OCI-LY7 (cell line): Measurements from ENCODE around the gene LACRT. TPM values are rescaled to one million over a fixed set of nuclear protein-coding genes. Genes with fewer than 3 reads are reported as not detected.

Source experiments
- Bru-seq: library from RNA; stranded (reverse); fragments of 400-500 nt; gene quantifications from one replicate; lab custom pipeline; 2021; lab: Mats Ljungman, UMichigan
- BruChase-seq, 2 experiments: library from RNA; stranded (reverse); fragments of 400-500 nt; gene quantifications; one replicate each; lab custom pipeline; 2021; lab: Mats Ljungman, UMichigan
- BruUV-seq: library from RNA; stranded (reverse); fragments of 400-500 nt; replicated peaks from 2 replicates; lab custom pipeline; 2021; lab: Mats Ljungman, UMichigan
- CTCF ChIA-PET: fragments of 300-600 bp; sonication (Branson Sonifier 250); formaldehyde crosslinking; loops from one replicate; lab custom pipeline; 2022; ENCODE audit warnings: antibody characterized with exemption; ENCODE audit not compliant: unreplicated experiment; lab: Charles Lee
- POLR2A ChIA-PET: fragments of 300-600 bp; sonication (Branson Sonifier 250); formaldehyde crosslinking; loops from one replicate; lab custom pipeline; 2022; ENCODE audit warnings: antibody characterized with exemption; lab: Charles Lee
- DNase-seq: peaks from one replicate; pipeline ENCODE4 v3.0.0-alpha.2; 2015; ENCODE audit warnings: low spot score
- H2AFZ ChIP-seq: fragments of 200-600 bp; sonication (generic), shearing (Covaris generic); 2 replicates; pipeline ENCODE4 v1.6.1; 2014; ENCODE audit warnings: mild to moderate bottlenecking, antibody characterized with exemption, low read length, moderate library complexity
- H3K27ac ChIP-seq: fragments of 200-600 bp; sonication (generic); 2 replicates; pipeline ENCODE4 v1.5.1; 2014; ENCODE audit warnings: mixed run types, low read depth, mild to moderate bottlenecking, moderate library complexity, low read length, inconsistent platforms; ENCODE audit not compliant: poor library complexity, severe bottlenecking
- H3K36me3 ChIP-seq: fragments of 200-600 bp; sonication (generic); 2 replicates; pipeline ENCODE4 v1.6.1; 2014; ENCODE audit warnings: mild to moderate bottlenecking, antibody characterized with exemption, low read length, moderate library complexity, mixed read lengths; ENCODE audit not compliant: insufficient read depth
- H3K4me1 ChIP-seq: fragments of 200-600 bp; sonication (generic); 2 replicates; pipeline ENCODE4 v1.5.1; 2014; ENCODE audit warnings: mild to moderate bottlenecking, low read length; ENCODE audit not compliant: insufficient read depth, poor library complexity, severe bottlenecking
- H3K4me2 ChIP-seq: fragments of 200-600 bp; sonication (generic); 2 replicates; pipeline ENCODE4 v1.6.1; 2014; ENCODE audit warnings: mild to moderate bottlenecking, low read length
- H3K4me3 ChIP-seq: fragments of 200-600 bp; sonication (generic); 2 replicates; pipeline ENCODE4 v1.5.1; 2014; ENCODE audit warnings: mild to moderate bottlenecking, low read depth, low read length; ENCODE audit not compliant: poor library complexity, severe bottlenecking
- H3K79me2 ChIP-seq: fragments of 200-600 bp; sonication (generic); 2 replicates; pipeline ENCODE4 v1.6.1; 2016; ENCODE audit warnings: low read depth, mild to moderate bottlenecking, low read length, moderate library complexity, mixed read lengths; ENCODE audit not compliant: insufficient read depth
- H3K9me2 ChIP-seq: fragments of 200-600 bp; sonication (generic); 2 replicates; pipeline ENCODE4 v1.6.1; 2016; ENCODE audit warnings: mild to moderate bottlenecking, low read length, mixed read lengths; ENCODE audit not compliant: insufficient read depth
- H3K9me3 ChIP-seq: fragments of 200-600 bp; sonication (generic); 2 replicates; pipeline ENCODE4 v1.6.1; 2014; ENCODE audit warnings: mild to moderate bottlenecking, mixed run types, low read length, mixed read lengths
- H4K20me1 ChIP-seq: fragments of 200-600 bp; sonication (generic); 2 replicates; pipeline ENCODE4 v1.6.1; 2014; ENCODE audit warnings: mild to moderate bottlenecking, antibody characterized with exemption, low read length, moderate library complexity, mixed read lengths; ENCODE audit not compliant: insufficient read depth
- EZH2phosphoT487 ChIP-seq: fragments of 200-600 bp; sonication (generic); IDR thresholded peaks from 2 replicates; pipeline ENCODE4 v1.6.1; 2018; ENCODE audit warnings: low read depth, borderline replicate concordance, mild to moderate bottlenecking, mixed run types, antibody characterized with exemption, low read length, moderate library complexity, mixed read lengths
- intact Hi-C: fragments of 100-400 bp; cut with micrococcal nuclease; formaldehyde crosslinking; loops from one replicate; pipeline ENCODE4 v1.10.0; 2022; ENCODE audit not compliant: unreplicated experiment
- long read RNA-seq: library from polyadenylated mRNA; stranded (forward); transcript quantifications from one replicate; pipeline ENCODE4 v2.0.0, GENCODE V29; 2022
- total RNA-seq, 2 experiments: library from RNA; depleted of rRNA in 1 of 2; stranded (reverse); fragments of >200 nt in 1 of 2; shearing (Covaris generic) in 1 of 2; gene quantifications; 2 replicates each; pipeline ENCODE4 v1.2.3, GENCODE V29; 2014 to 2022
- TF ChIP-seq, protein P1 (sequence below): fragments of 200-600 bp; sonication (generic); conservative IDR thresholded peaks from 2 replicates; pipeline ENCODE4 v1.5.1; 2014; ENCODE audit warnings: mild to moderate bottlenecking, antibody characterized with exemption, low read length, moderate library complexity, mixed read lengths

Gene LACRT, protein sequence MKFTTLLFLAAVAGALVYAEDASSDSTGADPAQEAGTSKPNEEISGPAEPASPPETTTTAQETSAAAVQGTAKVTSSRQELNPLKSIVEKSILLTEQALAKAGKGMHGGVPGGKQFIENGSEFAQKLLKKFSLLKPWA
- total RNA-seq (2014; rRNA removed; shearing (Covaris generic)) = not detected in 2 replicates
- not detected in 2 replicates for total RNA-seq (2022)
- Bru-seq, nascent RNA = not detected
- not detected for BruChase-seq, experiment 1, labeled RNA remaining after a 6-hour chase
- not detected for BruChase-seq, experiment 2, labeled RNA remaining after a 2-hour chase
- long read RNA-seq = 0 reads

DNA sequence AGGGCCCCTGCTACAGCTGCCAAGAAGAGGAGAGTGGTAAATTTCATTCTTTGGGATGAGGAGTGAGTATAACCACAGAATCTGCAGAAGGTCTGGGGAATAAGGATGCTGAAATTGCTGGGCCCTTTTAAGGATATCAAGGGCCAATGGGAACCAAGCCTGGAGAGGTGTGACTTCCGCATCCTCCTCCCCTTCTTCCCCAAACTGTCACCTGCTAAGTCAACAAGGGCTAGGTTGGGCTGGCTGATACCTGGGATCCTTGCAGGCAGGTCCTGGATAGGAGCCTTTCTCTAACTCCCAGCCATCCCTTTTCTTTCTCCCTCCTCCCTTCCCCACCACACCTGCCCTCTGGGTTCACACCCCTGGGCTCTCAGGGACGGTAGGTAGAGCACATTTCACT, at the start of gene LACRT:
Gene LACRT (minus strand): TSS at position 101 of the 400 bp plus-strand sequence. CDS start 54 bp downstream, at position 47.
- intact Hi-C loops = no loop called here
- no TSS peak for BruUV-seq
- no peak within 1 kb of the TSS for H3K27ac ChIP-seq
- no peaks in the 10 kb centered on the region for H3K36me3 ChIP-seq
- no peaks in the 10 kb centered on the region for H3K9me3 ChIP-seq
- no peak for DNase-seq
- H3K4me2 ChIP-seq = no peak within 1 kb of the TSS
- H3K79me2 ChIP-seq = no peaks in the 10 kb centered on the region
- H2AFZ ChIP-seq = no peak within 1 kb of the TSS
- H3K4me3 ChIP-seq = no peak within 1 kb of the TSS
- ChIA-PET POLR2A (interaction anchor here (0.7 kb wide), 1 partner anchor 410 kb away, joined by 3 read pairs; no protein-coding TSS in a partner anchor), CTCF (no interaction called here)
- H3K9me2 ChIP-seq = no peaks in the 10 kb centered on the region
- no peaks in the 10 kb centered on the region for H4K20me1 ChIP-seq
- TF ChIP-seq EZH2phosphoT487 = no peak
- TF ChIP-seq, protein P1, sequence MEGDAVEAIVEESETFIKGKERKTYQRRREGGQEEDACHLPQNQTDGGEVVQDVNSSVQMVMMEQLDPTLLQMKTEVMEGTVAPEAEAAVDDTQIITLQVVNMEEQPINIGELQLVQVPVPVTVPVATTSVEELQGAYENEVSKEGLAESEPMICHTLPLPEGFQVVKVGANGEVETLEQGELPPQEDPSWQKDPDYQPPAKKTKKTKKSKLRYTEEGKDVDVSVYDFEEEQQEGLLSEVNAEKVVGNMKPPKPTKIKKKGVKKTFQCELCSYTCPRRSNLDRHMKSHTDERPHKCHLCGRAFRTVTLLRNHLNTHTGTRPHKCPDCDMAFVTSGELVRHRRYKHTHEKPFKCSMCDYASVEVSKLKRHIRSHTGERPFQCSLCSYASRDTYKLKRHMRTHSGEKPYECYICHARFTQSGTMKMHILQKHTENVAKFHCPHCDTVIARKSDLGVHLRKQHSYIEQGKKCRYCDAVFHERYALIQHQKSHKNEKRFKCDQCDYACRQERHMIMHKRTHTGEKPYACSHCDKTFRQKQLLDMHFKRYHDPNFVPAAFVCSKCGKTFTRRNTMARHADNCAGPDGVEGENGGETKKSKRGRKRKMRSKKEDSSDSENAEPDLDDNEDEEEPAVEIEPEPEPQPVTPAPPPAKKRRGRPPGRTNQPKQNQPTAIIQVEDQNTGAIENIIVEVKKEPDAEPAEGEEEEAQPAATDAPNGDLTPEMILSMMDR = no peak
- H3K4me1 ChIP-seq = no peaks in the 10 kb centered on the region

DNA sequence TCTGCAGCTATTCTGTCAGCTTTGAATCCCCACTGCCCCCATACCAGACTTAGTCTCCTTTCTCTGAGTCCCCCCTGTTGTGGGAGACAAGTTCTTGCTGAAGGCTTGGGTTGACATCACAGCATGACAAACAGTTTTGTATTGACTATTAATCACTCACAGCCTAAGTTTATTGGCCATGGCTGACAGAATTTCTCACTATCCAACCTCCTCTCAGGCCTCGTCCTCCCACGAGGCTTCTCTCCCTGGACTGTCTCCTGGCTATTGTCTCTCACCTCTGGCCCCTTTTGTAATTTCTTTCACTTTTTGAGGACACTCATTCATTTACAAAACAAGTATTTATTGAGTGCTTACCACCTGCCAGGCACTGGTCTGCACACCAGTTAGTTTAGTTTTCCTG, 48.7 kb upstream of the LACRT start:
- Histone ChIP-seq H3K79me2 (no peaks in the 10 kb centered on the region), H4K20me1 (no peaks in the 10 kb centered on the region), H3K36me3 (no peaks in the 10 kb centered on the region), H3K27ac (no peak overlapping the region), H2AFZ (no peak overlapping the region), H3K4me3 (no peak overlapping the region), H3K4me1 (no peaks in the 10 kb centered on the region), H3K4me2 (no peak overlapping the region), H3K9me2 (no peaks in the 10 kb centered on the region), H3K9me3 (no peaks in the 10 kb centered on the region)
- TF ChIP-seq, protein P1 = no peak
- TF ChIP-seq EZH2phosphoT487 = no peak
- no peak for DNase-seq
- ChIA-PET CTCF (no interaction called here), POLR2A (no interaction called here)
- intact Hi-C loops = no loop called here
- no TSS peak for BruUV-seq

DNA sequence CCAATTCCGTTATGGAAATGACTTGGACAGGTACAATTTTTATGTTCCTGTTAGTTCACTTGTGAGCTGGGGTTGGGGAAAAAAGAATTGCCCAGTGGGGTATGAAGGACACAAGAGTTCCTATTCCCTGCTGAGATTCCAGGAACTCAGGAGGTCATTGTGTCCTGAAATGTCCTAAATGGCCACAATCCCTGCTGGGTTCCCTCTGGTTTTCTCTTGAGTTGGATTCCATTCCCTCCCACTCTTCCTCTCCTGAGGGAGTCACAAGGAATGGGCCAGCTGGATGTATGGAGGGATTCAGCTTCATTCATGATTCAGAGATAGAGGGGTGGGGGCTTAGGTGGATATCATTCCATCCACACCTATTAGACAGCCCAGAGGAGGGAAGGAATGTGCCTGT, 48.0 kb upstream of the LACRT start:
- Histone ChIP-seq H4K20me1 (no peaks in the 10 kb centered on the region), H3K36me3 (no peaks in the 10 kb centered on the region), H3K9me2 (no peaks in the 10 kb centered on the region), H3K27ac (no peak overlapping the region), H3K79me2 (no peaks in the 10 kb centered on the region), H2AFZ (no peak overlapping the region), H3K9me3 (no peaks in the 10 kb centered on the region), H3K4me1 (no peaks in the 10 kb centered on the region), H3K4me3 (no peak overlapping the region), H3K4me2 (no peak overlapping the region)
- ChIA-PET CTCF (no interaction called here), POLR2A (no interaction called here)
- intact Hi-C loops = no loop called here
- no peak for DNase-seq
- BruUV-seq = no TSS peak
- TF ChIP-seq, protein P1 = no peak
- TF ChIP-seq EZH2phosphoT487 = no peak
